Panc1 (cell line): ENCODE data around the gene FBXL15.

Experiments
- CTCF ChIP-seq: fragments of 450-650 bp; IDR thresholded peaks from 2 replicates; pipeline ENCODE4 v1.5.1; 2017; ENCODE audit warnings: mild to moderate bottlenecking
- SIN3A ChIP-seq: IDR thresholded peaks from 2 replicates; pipeline ENCODE4 v1.6.1; 2012; ENCODE audit warnings: low read depth, mild to moderate bottlenecking, low read length, moderate library complexity, borderline replicate concordance; ENCODE audit not compliant: insufficient read depth

GRCh38 chr10:102375867-102376266 lies 44.8 kb upstream of the FBXL15 start:
- TF ChIP-seq SIN3A, result no peak
- TF ChIP-seq CTCF, result no peak
